HL-60 (cell line): ENCODE data around the gene SDC4.

Experiments used
- DNase-seq, 2 experiments: peaks; one replicate each; pipeline ENCODE4 v3.0.0-alpha.2; 2010 to 2020; ENCODE audit warnings: low read depth in 1 of 2, low spot score in 1 of 2
- H3K27ac ChIP-seq: fragments of 250-450 bp; sonication (Bioruptor Pico); replicated peaks from 2 replicates; pipeline ENCODE4 v1.5.1; 2020; ENCODE audit warnings: mild to moderate bottlenecking, moderate library complexity
- H3K27me3 ChIP-seq: fragments of 250-450 bp; sonication (Bioruptor Pico); 2 replicates; pipeline ENCODE4 v1.5.1; 2021; ENCODE audit warnings: mild to moderate bottlenecking, moderate library complexity; ENCODE audit not compliant: insufficient read depth, poor library complexity, severe bottlenecking
- H3K4me3 ChIP-seq: replicated peaks from 2 replicates; pipeline ENCODE4 v1.5.1; 2011; ENCODE audit warnings: mild to moderate bottlenecking, control low read depth, low read length; ENCODE audit not compliant: insufficient read depth
- CTCF ChIP-seq: IDR thresholded peaks from one replicate; pipeline ENCODE4 v1.5.1; 2011; ENCODE audit warnings: low read length, control low read depth, inconsistent platforms; ENCODE audit not compliant: insufficient read depth
- GABPA ChIP-seq: IDR thresholded peaks from 2 replicates; pipeline ENCODE4 v1.6.1; 2012; ENCODE audit warnings: low read depth
- POLR2AphosphoS5 ChIP-seq: IDR thresholded peaks from 2 replicates; pipeline ENCODE4 v1.6.1; 2012; ENCODE audit warnings: low read depth
- SPI1 ChIP-seq: IDR thresholded peaks from 2 replicates; pipeline ENCODE4 v1.6.1; 2012; ENCODE audit warnings: low read depth, mild to moderate bottlenecking, borderline replicate concordance
- TF ChIP-seq, protein P1 (sequence below): IDR thresholded peaks from 2 replicates; pipeline ENCODE4 v1.6.1; 2012; ENCODE audit warnings: low read depth; ENCODE audit not compliant: insufficient replicate concordance

SDC4 gene

GRCh38 chr20:45288860-45289259, 59.4 kb downstream of the SDC4 start:
- no peak overlapping the region for H3K4me3 ChIP-seq
- DNase-seq = no peak
- TF ChIP-seq POLR2AphosphoS5 (no peak), SPI1 (no peak), CTCF (no peak), GABPA (no peak)
- TF ChIP-seq, protein P1, sequence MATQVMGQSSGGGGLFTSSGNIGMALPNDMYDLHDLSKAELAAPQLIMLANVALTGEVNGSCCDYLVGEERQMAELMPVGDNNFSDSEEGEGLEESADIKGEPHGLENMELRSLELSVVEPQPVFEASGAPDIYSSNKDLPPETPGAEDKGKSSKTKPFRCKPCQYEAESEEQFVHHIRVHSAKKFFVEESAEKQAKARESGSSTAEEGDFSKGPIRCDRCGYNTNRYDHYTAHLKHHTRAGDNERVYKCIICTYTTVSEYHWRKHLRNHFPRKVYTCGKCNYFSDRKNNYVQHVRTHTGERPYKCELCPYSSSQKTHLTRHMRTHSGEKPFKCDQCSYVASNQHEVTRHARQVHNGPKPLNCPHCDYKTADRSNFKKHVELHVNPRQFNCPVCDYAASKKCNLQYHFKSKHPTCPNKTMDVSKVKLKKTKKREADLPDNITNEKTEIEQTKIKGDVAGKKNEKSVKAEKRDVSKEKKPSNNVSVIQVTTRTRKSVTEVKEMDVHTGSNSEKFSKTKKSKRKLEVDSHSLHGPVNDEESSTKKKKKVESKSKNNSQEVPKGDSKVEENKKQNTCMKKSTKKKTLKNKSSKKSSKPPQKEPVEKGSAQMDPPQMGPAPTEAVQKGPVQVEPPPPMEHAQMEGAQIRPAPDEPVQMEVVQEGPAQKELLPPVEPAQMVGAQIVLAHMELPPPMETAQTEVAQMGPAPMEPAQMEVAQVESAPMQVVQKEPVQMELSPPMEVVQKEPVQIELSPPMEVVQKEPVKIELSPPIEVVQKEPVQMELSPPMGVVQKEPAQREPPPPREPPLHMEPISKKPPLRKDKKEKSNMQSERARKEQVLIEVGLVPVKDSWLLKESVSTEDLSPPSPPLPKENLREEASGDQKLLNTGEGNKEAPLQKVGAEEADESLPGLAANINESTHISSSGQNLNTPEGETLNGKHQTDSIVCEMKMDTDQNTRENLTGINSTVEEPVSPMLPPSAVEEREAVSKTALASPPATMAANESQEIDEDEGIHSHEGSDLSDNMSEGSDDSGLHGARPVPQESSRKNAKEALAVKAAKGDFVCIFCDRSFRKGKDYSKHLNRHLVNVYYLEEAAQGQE = no peak
- H3K27ac ChIP-seq = no peak overlapping the region
- peaks cover 6% of the 10 kb centered on the region for H3K27me3 ChIP-seq

- no peak overlapping the region for H3K4me3 ChIP-seq
- H3K27ac ChIP-seq = no peak overlapping the region
- peaks cover 6% of the 10 kb centered on the region for H3K27me3 ChIP-seq
- no peak for TF ChIP-seq CTCF
- TF ChIP-seq, protein P1 = no peak
- no peak for TF ChIP-seq GABPA
- TF ChIP-seq SPI1 = no peak
- no peak for TF ChIP-seq POLR2AphosphoS5
- no peak for DNase-seq
Measured at GRCh38 chr20:45288376-45288775, 59.8 kb downstream of the SDC4 start.

- TF ChIP-seq POLR2AphosphoS5 (no peak), CTCF (no peak), SPI1 (no peak), GABPA (no peak)
- TF ChIP-seq, protein P1 = no peak
- DNase-seq = no peak
- no peak overlapping the region for H3K4me3 ChIP-seq
- H3K27me3 ChIP-seq = no peaks in the 10 kb centered on the region
- no peak overlapping the region for H3K27ac ChIP-seq
Measured at GRCh38 chr20:45283551-45284057, 64.6 kb downstream of the SDC4 start.
